PC-9 (cell line): ENCODE measurements around the gene ITGAD. TPM values are rescaled to one million over a fixed set of nuclear protein-coding genes. Genes with fewer than 3 reads are reported as not detected.

Experiments used
- BruUV-seq: library from RNA; stranded (reverse); fragments of 400-500 nt; replicated peaks from 2 replicates; lab custom pipeline; 2021; lab: Mats Ljungman, UMichigan
- CTCF ChIA-PET: fragments of 300-600 bp; sonication (Branson Sonifier 250); formaldehyde crosslinking; loops from one replicate; lab custom pipeline; 2022; ENCODE audit warnings: antibody characterized with exemption; lab: Charles Lee
- POLR2A ChIA-PET: fragments of 300-600 bp; sonication (Branson Sonifier 250); formaldehyde crosslinking; loops from one replicate; lab custom pipeline; 2022; ENCODE audit warnings: antibody characterized with exemption; ENCODE audit not compliant: unreplicated experiment; lab: Charles Lee
- DNase-seq, 2 experiments: peaks; one replicate each; pipeline versions ENCODE4 v3.0.0 to v3.0.0-alpha.2; 2015 to 2022; ENCODE audit warnings: mixed read lengths in 1 of 2
- H2AFZ ChIP-seq: fragments of 200-600 bp; sonication (generic); 2 replicates; pipeline ENCODE4 v1.8.1; 2017; ENCODE audit warnings: antibody characterized with exemption
- H3F3A ChIP-seq: fragments of 200-600 bp; sonication (generic); 2 replicates; pipeline ENCODE4 v1.8.1; 2017; ENCODE audit warnings: antibody characterized with exemption, mild to moderate bottlenecking, low read depth; ENCODE audit not compliant: insufficient read depth
- H3K27ac ChIP-seq: fragments of 200-600 bp; sonication (generic); 2 replicates; pipeline ENCODE4 v1.6.1; 2016; ENCODE audit warnings: mixed run types
- H3K27me3 ChIP-seq: fragments of 200-600 bp; sonication (generic); 2 replicates; pipeline ENCODE4 v1.6.1; 2016; ENCODE audit warnings: low read depth, mixed run types; ENCODE audit not compliant: insufficient read depth
- H3K36me3 ChIP-seq: fragments of 200-600 bp; sonication (generic); 2 replicates; pipeline ENCODE4 v1.6.1; 2016; ENCODE audit warnings: low read depth, mixed run types
- H3K4me1 ChIP-seq: fragments of 200-600 bp; sonication (generic); replicated peaks from 2 replicates; pipeline ENCODE4 v1.6.1; 2016; ENCODE audit warnings: mixed run types; ENCODE audit not compliant: insufficient read depth
- H3K4me2 ChIP-seq: fragments of 200-600 bp; sonication (generic); 2 replicates; pipeline ENCODE4 v1.6.1; 2017; ENCODE audit warnings: mixed run types
- H3K4me3 ChIP-seq: fragments of 200-600 bp; sonication (generic); 2 replicates; pipeline ENCODE4 v1.6.1; 2016; ENCODE audit warnings: mixed run types
- H3K79me2 ChIP-seq: fragments of 200-600 bp; sonication (generic); 2 replicates; pipeline ENCODE4 v1.6.1; 2017; ENCODE audit warnings: low read depth, mixed run types
- H3K9me2 ChIP-seq: fragments of 200-600 bp; sonication (generic); 2 replicates; pipeline ENCODE4 v1.8.1; 2017; ENCODE audit warnings: mild to moderate bottlenecking; ENCODE audit not compliant: insufficient read depth
- H3K9me3 ChIP-seq: fragments of 200-600 bp; sonication (generic); 2 replicates; pipeline ENCODE4 v1.8.1; 2016; ENCODE audit warnings: low read depth; ENCODE audit not compliant: insufficient read depth
- H4K20me1 ChIP-seq: fragments of 200-600 bp; sonication (generic); 2 replicates; pipeline ENCODE4 v1.8.1; 2017; ENCODE audit not compliant: insufficient read depth
- EZH2 ChIP-seq: fragments of 200-600 bp; sonication (generic); IDR thresholded peaks from 2 replicates; pipeline ENCODE4 v1.8.0; 2017; ENCODE audit warnings: antibody characterized with exemption, low read depth
- intact Hi-C: fragments of 100-400 bp; cut with micrococcal nuclease; formaldehyde crosslinking; loops from one replicate; pipeline ENCODE4 v1.10.0; 2022; ENCODE audit not compliant: unreplicated experiment
- total RNA-seq: library from RNA; stranded (reverse); gene quantifications from 2 replicates; pipeline ENCODE4 v1.2.3, GENCODE V29; 2021
- TF ChIP-seq, protein P1 (sequence below): fragments of 200-600 bp; sonication (generic); conservative IDR thresholded peaks from 2 replicates; pipeline ENCODE4 v1.6.1; 2017; ENCODE audit warnings: mixed run types, antibody characterized with exemption, mild to moderate bottlenecking, moderate library complexity

The ITGAD gene
- total RNA-seq, 1 experiment from 2014 or later = not detected

GRCh38 chr16:31402687-31403086 is 9.6 kb downstream of the ITGAD start:
- no peaks in the 10 kb centered on the region for H3K36me3 ChIP-seq
- no peaks in the 10 kb centered on the region for H3K9me2 ChIP-seq
- peaks cover 19% of the 10 kb centered on the region for H3K79me2 ChIP-seq
- H2AFZ ChIP-seq = no peak overlapping the region
- no peaks in the 10 kb centered on the region for H4K20me1 ChIP-seq
- intact Hi-C loops = no loop called here
- 0 out of 2 replicates have a peak overlapping the region, but pooled peaks have one; percentile 14 for H3K27ac ChIP-seq
- ChIA-PET CTCF (interaction anchor here (0.6 to 1.1 kb wide), 3 partner anchors 17 to 66 kb away, joined by 3 to 5 read pairs (median 4); no protein-coding TSS in a partner anchor), POLR2A (interaction anchor here (0.6 to 0.7 kb wide), 2 partner anchors 29 to 245 kb away, joined by 3 to 8 read pairs; no protein-coding TSS in a partner anchor)
- H3F3A ChIP-seq = peaks cover 4% of the 10 kb centered on the region; the same call in 1 of the 2 replicates
- H3K4me1 ChIP-seq = peaks cover 14% of the 10 kb centered on the region
- peak; percentile 35 to 64 for DNase-seq
- H3K4me2 ChIP-seq = peak overlapping the region; percentile 92
- peak overlapping the region; percentile 88; the same call in 1 of the 2 replicates for H3K4me3 ChIP-seq
- BruUV-seq = no TSS peak
- TF ChIP-seq EZH2 = no peak
- TF ChIP-seq, protein P1, sequence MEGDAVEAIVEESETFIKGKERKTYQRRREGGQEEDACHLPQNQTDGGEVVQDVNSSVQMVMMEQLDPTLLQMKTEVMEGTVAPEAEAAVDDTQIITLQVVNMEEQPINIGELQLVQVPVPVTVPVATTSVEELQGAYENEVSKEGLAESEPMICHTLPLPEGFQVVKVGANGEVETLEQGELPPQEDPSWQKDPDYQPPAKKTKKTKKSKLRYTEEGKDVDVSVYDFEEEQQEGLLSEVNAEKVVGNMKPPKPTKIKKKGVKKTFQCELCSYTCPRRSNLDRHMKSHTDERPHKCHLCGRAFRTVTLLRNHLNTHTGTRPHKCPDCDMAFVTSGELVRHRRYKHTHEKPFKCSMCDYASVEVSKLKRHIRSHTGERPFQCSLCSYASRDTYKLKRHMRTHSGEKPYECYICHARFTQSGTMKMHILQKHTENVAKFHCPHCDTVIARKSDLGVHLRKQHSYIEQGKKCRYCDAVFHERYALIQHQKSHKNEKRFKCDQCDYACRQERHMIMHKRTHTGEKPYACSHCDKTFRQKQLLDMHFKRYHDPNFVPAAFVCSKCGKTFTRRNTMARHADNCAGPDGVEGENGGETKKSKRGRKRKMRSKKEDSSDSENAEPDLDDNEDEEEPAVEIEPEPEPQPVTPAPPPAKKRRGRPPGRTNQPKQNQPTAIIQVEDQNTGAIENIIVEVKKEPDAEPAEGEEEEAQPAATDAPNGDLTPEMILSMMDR = no peak
- no peaks in the 10 kb centered on the region for H3K9me3 ChIP-seq
- no peaks in the 10 kb centered on the region for H3K27me3 ChIP-seq

DNA sequence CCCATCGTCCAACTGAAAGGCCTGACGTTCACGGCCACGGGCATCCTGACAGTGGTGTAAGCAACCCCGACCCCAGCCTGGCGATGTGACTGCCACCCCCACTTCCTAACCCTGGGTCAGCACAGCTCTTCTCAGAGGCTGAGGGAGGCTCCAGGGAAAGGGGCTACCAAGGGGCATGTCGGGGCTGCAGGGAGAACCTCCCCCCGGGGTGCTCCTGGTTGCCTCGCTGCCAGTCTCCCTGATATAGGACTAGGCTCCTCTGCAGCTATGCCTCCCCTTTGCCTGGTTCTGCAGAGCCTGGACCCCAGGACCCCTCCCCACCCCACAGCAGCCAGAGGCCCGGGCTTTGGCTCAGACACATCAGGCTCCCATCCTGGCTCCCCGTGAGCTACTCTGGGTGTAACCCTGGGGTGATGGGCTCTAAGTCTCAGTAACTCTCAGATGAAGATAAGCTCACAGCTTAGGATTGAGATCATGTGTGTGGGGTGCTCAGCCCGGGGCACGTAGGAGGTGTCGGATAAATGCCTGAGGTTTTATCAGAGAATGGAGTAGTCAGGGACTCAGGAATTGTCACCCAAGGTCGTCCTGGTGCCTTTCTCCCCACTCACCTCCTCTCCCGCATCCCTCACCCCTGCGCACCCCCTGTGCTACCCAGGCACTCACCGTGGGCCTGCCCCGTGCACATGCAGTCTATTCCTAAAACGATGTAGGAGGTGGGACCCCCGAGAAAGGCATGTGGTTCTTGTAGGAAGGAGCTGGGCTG is 10.6 kb downstream of the ITGAD start:
- H3K4me1 ChIP-seq = peaks cover 14% of the 10 kb centered on the region
- H3K79me2 ChIP-seq = peaks cover 19% of the 10 kb centered on the region
- peak overlapping the region; percentile 88 for H3K4me3 ChIP-seq
- H3K27ac ChIP-seq = 0 out of 2 replicates have a peak overlapping the region, but pooled peaks have one; percentile 13
- no TSS peak for BruUV-seq
- no peaks in the 10 kb centered on the region for H4K20me1 ChIP-seq
- CTCF ChIA-PET = interaction anchor here (0.6 to 0.7 kb wide), 2 partner anchors 18 to 112 kb away, joined by 5 to 7 read pairs; no protein-coding TSS in a partner anchor
- no peaks in the 10 kb centered on the region for H3K27me3 ChIP-seq
- TF ChIP-seq, protein P1 = no peak
- TF ChIP-seq EZH2 = no peak
- H3K4me2 ChIP-seq = peak overlapping the region; percentile 92
- POLR2A ChIA-PET = no interaction called here
- peak overlapping the region; percentile 89 for H2AFZ ChIP-seq
- no peaks in the 10 kb centered on the region for H3K9me2 ChIP-seq
- H3K36me3 ChIP-seq = no peaks in the 10 kb centered on the region
- DNase-seq = no peak
- no peaks in the 10 kb centered on the region for H3K9me3 ChIP-seq
- intact Hi-C loops = no loop called here
- peaks cover 4% of the 10 kb centered on the region; the same call in 1 of the 2 replicates for H3F3A ChIP-seq

GRCh38 chr16:31404353-31405064 is 11.4 kb downstream of the ITGAD start:
- Histone ChIP-seq H3K4me3 (peak overlapping the region; percentile 88), H2AFZ (peak overlapping the region; percentile 89), H3K27ac (0 out of 2 replicates have a peak overlapping the region, but pooled peaks have one; percentile 13), H3K4me1 (peaks cover 14% of the 10 kb centered on the region), H3K79me2 (peaks cover 19% of the 10 kb centered on the region), H4K20me1 (no peaks in the 10 kb centered on the region), H3K9me3 (no peaks in the 10 kb centered on the region), H3F3A (peaks cover 4% of the 10 kb centered on the region; the same call in 1 of the 2 replicates), H3K36me3 (no peaks in the 10 kb centered on the region), H3K27me3 (no peaks in the 10 kb centered on the region), H3K9me2 (no peaks in the 10 kb centered on the region), H3K4me2 (peak overlapping the region; percentile 92)
- DNase-seq = peak; percentile 62 to 79
- ChIA-PET CTCF (interaction anchor here (0.6 to 0.7 kb wide), 2 partner anchors 112 to 211 kb away, joined by 3 to 7 read pairs; no protein-coding TSS in a partner anchor), POLR2A (no interaction called here)
- no peak for TF ChIP-seq EZH2
- TF ChIP-seq, protein P1 = no peak
- BruUV-seq = TSS peak; percentile 69
- intact Hi-C loops = no loop called here
